ENCODE data around the gene UGT1A5. TPM values are rescaled to one million over a fixed set of nuclear protein-coding genes. Genes with fewer than 3 reads are reported as not detected.

Gene UGT1A5
- total and polyA plus RNA-seq, 2 experiments from 2014 or later: not detected

- no peaks in the 10 kb centered on the region for H4K20me1 ChIP-seq (replicated peaks; ENCODE audit: insufficient read depth)
- no peaks in the 10 kb centered on the region for H3K79me2 ChIP-seq (replicated peaks; ENCODE audit: insufficient read depth)
- peaks cover 17% of the 10 kb centered on the region for H3K4me1 Mint-ChIP-seq
- no peak overlapping the region for H3K4me3 ChIP-seq
- H3K27ac Mint-ChIP-seq: no peak overlapping the region
- no peaks in the 10 kb centered on the region for H3K27me3 ChIP-seq (ENCODE audit: insufficient read depth)
- ATAC-seq (no peak), DNase-seq (ENCODE audit: low spot score) (no peak)
- H2AFZ ChIP-seq: no peak overlapping the region
- H3K36me3 ChIP-seq (ENCODE audit: insufficient read depth): no peaks in the 10 kb centered on the region
- no peak for TF ChIP-seq STAT1 (IDR thresholded peaks at IDR 0.05; ENCODE audit: unreplicated experiment)
- TF ChIP-seq REST (IDR thresholded peaks at IDR 0.05; ENCODE audit: unreplicated experiment): no peak
- no peak for TF ChIP-seq JUNB (IDR thresholded peaks at IDR 0.05; ENCODE audit: unreplicated experiment)
- TF ChIP-seq EZH2phosphoT487 (IDR thresholded peaks at IDR 0.05; ENCODE audit: unreplicated experiment): no peak
- no peak for TF ChIP-seq CTCF (conservative IDR thresholded peaks at IDR 0.05; ENCODE audit: low read depth in 2 of 2)
- no peak for TF ChIP-seq POLR2AphosphoS5 (IDR thresholded peaks at IDR 0.05; ENCODE audit: low read depth)
- no peak for TF ChIP-seq CREB1 (CRISPR knock-in tag; IDR thresholded peaks at IDR 0.05; ENCODE audit: low read depth)
- no peak for TF ChIP-seq ETS1 (IDR thresholded peaks at IDR 0.05)
- TF ChIP-seq NANOG (IDR thresholded peaks at IDR 0.05; ENCODE audit: borderline replicate concordance): no peak
- TF ChIP-seq ZNF331 (CRISPR knock-in tag; IDR thresholded peaks at IDR 0.05; ENCODE audit: low read depth): no peak
- no peak for TF ChIP-seq EZH2 (IDR thresholded peaks at IDR 0.05; ENCODE audit: low read depth, unreplicated experiment)
- no peak for TF ChIP-seq ZNF114 (CRISPR knock-in tag; IDR thresholded peaks at IDR 0.05)
- TF ChIP-seq ZNF462 (CRISPR knock-in tag; IDR thresholded peaks at IDR 0.05): no peak
- peaks cover 2% of the 10 kb centered on the region for H3K27me3 Mint-ChIP-seq (ENCODE audit: insufficient read depth, low read depth, poor library complexity)
- no peaks in the 10 kb centered on the region for H3K36me3 Mint-ChIP-seq (ENCODE audit: low read depth)
- H3K4me1 ChIP-seq (ENCODE audit: insufficient read depth): peaks cover 7% of the 10 kb centered on the region; the same call in 1 of the 2 replicates
- no peak overlapping the region for H3K4me2 ChIP-seq
- H3K9me2 ChIP-seq (ENCODE audit: insufficient read depth): peaks cover 16% of the 10 kb centered on the region; the same call in 1 of the 2 replicates
- no peak overlapping the region for H3K4me3 Mint-ChIP-seq
- H3K27ac ChIP-seq (ENCODE audit: low read depth): no peak overlapping the region
- no peaks in the 10 kb centered on the region for H3F3A ChIP-seq (replicated peaks; ENCODE audit: low read depth)
- H3K9me3 Mint-ChIP-seq: no peaks in the 10 kb centered on the region
These were observed 18.7 kb upstream of the UGT1A5 start for GRCh38 chr2:233693963-233694362.

All from GM23338 (cell line).